Keratinocyte (primary cell): ENCODE data around the gene MRPS23. TPM values are rescaled to one million over a fixed set of nuclear protein-coding genes. Genes with fewer than 3 reads are reported as not detected.

Source experiments
- DNase-seq: peaks from one replicate; pipeline ENCODE4 v3.0.0-alpha.2; 2011; ENCODE audit warnings: low read depth, missing footprints, low spot score
- FAIRE-seq: peaks from 2 replicates; lab custom pipeline; 2011; peaks lifted over from hg19 to GRCh38; lab: Jason Lieb, UNC
- H2AFZ ChIP-seq: 2 replicates; pipeline ENCODE4 v1.6.0; 2012; ENCODE audit warnings: low read length, control low read depth, inconsistent platforms; ENCODE audit not compliant: control insufficient read depth
- H3K27ac ChIP-seq: 2 replicates; pipeline ENCODE4 v1.5.1; 2011; ENCODE audit warnings: low read length; ENCODE audit not compliant: control insufficient read depth, insufficient read depth
- H3K27me3 ChIP-seq: 3 replicates; pipeline ENCODE4 v1.6.0; 2011; ENCODE audit warnings: low read length; ENCODE audit not compliant: control insufficient read depth, insufficient read depth; ENCODE audit errors: extremely low read depth
- H3K36me3 ChIP-seq, 2 experiments: 2 replicates in 1 of 2; 3 replicates in 1 of 2; pipeline ENCODE4 v1.5.1; 2011; ENCODE audit warnings: low read length in 2 of 2, mild to moderate bottlenecking in 1 of 2; ENCODE audit not compliant: control insufficient read depth in 2 of 2, insufficient read depth in 2 of 2; ENCODE audit errors: extremely low read depth in 1 of 2
- H3K4me1 ChIP-seq: 3 replicates; pipeline ENCODE4 v1.5.1; 2011; ENCODE audit warnings: low read length; ENCODE audit not compliant: control insufficient read depth, insufficient read depth; ENCODE audit errors: extremely low read depth
- H3K4me2 ChIP-seq: 3 replicates; pipeline ENCODE4 v1.6.0; 2011; ENCODE audit warnings: low read depth, low read length; ENCODE audit not compliant: control insufficient read depth, insufficient read depth; ENCODE audit errors: extremely low read depth
- H3K4me3 ChIP-seq, 3 experiments: fragments of 200-600 bp in 1 of 3; sonication (generic) in 1 of 3; 2 replicates in 2 of 3; 3 replicates in 1 of 3; pipeline ENCODE4 v1.5.1; 2011 to 2016; ENCODE audit warnings: low read length in 3 of 3, mild to moderate bottlenecking in 3 of 3, control low read depth in 2 of 3, inconsistent platforms in 1 of 3, low read depth in 1 of 3, mixed read lengths in 1 of 3, mixed run types in 1 of 3, moderate library complexity in 1 of 3; ENCODE audit not compliant: control insufficient read depth in 2 of 3, insufficient read depth in 2 of 3; ENCODE audit errors: extremely low read depth in 1 of 3
- H3K79me2 ChIP-seq: 2 replicates; pipeline ENCODE4 v1.6.0; 2012; ENCODE audit warnings: low read length; ENCODE audit not compliant: control insufficient read depth, insufficient read depth
- H3K9ac ChIP-seq: 3 replicates; pipeline ENCODE4 v1.6.0; 2011; ENCODE audit warnings: low read length; ENCODE audit not compliant: control insufficient read depth, insufficient read depth; ENCODE audit errors: extremely low read depth
- H3K9me1 ChIP-seq: 3 replicates; pipeline ENCODE4 v1.6.0; 2011; ENCODE audit warnings: low read length; ENCODE audit not compliant: control insufficient read depth, insufficient read depth; ENCODE audit errors: extremely low read depth
- H3K9me3 ChIP-seq: 2 replicates; pipeline ENCODE4 v1.5.1; 2012; ENCODE audit warnings: low read depth, low read length; ENCODE audit not compliant: control insufficient read depth
- H4K20me1 ChIP-seq: 3 replicates; pipeline ENCODE4 v1.6.0; 2011; ENCODE audit warnings: low read length; ENCODE audit not compliant: control insufficient read depth, insufficient read depth; ENCODE audit errors: extremely low read depth
- CTCF ChIP-seq, 3 experiments: IDR thresholded peaks in 1 of 3; conservative IDR thresholded peaks in 1 of 3; optimal IDR thresholded peaks in 1 of 3; 2 replicates in 2 of 3; 3 replicates in 1 of 3; pipeline versions ENCODE3 to v1.5.1; 2011; ENCODE audit warnings: low read length in 3 of 3, mild to moderate bottlenecking in 3 of 3, moderate library complexity in 2 of 3, control low read depth in 1 of 3, inconsistent platforms in 1 of 3; ENCODE audit not compliant: insufficient read depth in 2 of 3; ENCODE audit errors: extremely low read depth in 1 of 3
- EZH2 ChIP-seq: IDR thresholded peaks from one replicate; pipeline ENCODE4 v1.6.1; 2012; ENCODE audit warnings: inconsistent platforms, mild to moderate bottlenecking, low read length, moderate library complexity
- dilution Hi-C: fragments of 300-500 bp; cut with MboI; formaldehyde crosslinking; loops from one replicate; pipeline ENCODE4 v1.7.0; 2020; ENCODE audit warnings: low sequenced_read_pairs; ENCODE audit not compliant: extremely low pct_ligation_motif_present
- polyA plus RNA-seq, 5 experiments: library from polyadenylated mRNA; depleted of rRNA in 3 of 5; stranded (reverse) in 3 of 5; stranded (forward) in 1 of 5; unstranded in 1 of 5; fragments of >200 nt; gene quantifications; 1 replicate in 1 of 5; 2 replicates in 3 of 5; 3 replicates in 1 of 5; pipeline versions ENCODE4 v1.2.1 to v1.2.3, GENCODE V29; 2011 to 2012; ENCODE audit warnings: missing spikeins in 2 of 5, low read depth in 1 of 5, low replicate concordance in 1 of 5

MRPS23 gene
- polyA plus RNA-seq, 1 donor (not counting 4 experiments of a cell fraction or from before 2014, with no cell fraction given) = 57.3 TPM

GRCh38 chr17:57838857-57839570, 10.8 kb downstream of the MRPS23 start:
- TF ChIP-seq EZH2 (no peak), CTCF (optimal IDR thresholded peaks at IDR 0.05 in 1 of 3, IDR thresholded peaks at IDR 0.05 in 1 of 3, conservative IDR thresholded peaks at IDR 0.05 in 1 of 3; ENCODE audit: extremely low read depth in 1 of 3, insufficient read depth in 2 of 3, low read length in 3 of 3) (no peak)
- peaks cover 6% of the 10 kb centered on the region for H3K4me1 ChIP-seq
- peaks cover 16% of the 10 kb centered on the region for H3K79me2 ChIP-seq
- H3K27ac ChIP-seq = no peak overlapping the region
- H3K9ac ChIP-seq = no peak overlapping the region
- H3K27me3 ChIP-seq = no peaks in the 10 kb centered on the region
- H2AFZ ChIP-seq = no peak overlapping the region
- no peak for FAIRE-seq
- H3K9me3 ChIP-seq = no peaks in the 10 kb centered on the region
- no peaks in the 10 kb centered on the region for H4K20me1 ChIP-seq
- no peak overlapping the region for H3K4me3 ChIP-seq
- H3K9me1 ChIP-seq = peaks cover 2% of the 10 kb centered on the region
- dilution Hi-C loops = no loop called here
- H3K4me2 ChIP-seq = no peak overlapping the region
- DNase-seq = no peak
- H3K36me3 ChIP-seq = peaks cover 16 to 18% of the 10 kb centered on the region in 2 experiments

- Histone ChIP-seq H3K4me3 (no peak overlapping the region), H2AFZ (no peak overlapping the region), H3K9me1 (peaks cover 2% of the 10 kb centered on the region), H3K79me2 (peaks cover 13% of the 10 kb centered on the region), H3K4me2 (no peak overlapping the region), H3K4me1 (peaks cover 8% of the 10 kb centered on the region), H3K27ac (no peak overlapping the region), H3K9ac (no peak overlapping the region), H3K9me3 (no peaks in the 10 kb centered on the region), H3K27me3 (no peaks in the 10 kb centered on the region), H4K20me1 (no peaks in the 10 kb centered on the region), H3K36me3 (peaks cover 16 to 18% of the 10 kb centered on the region in 2 experiments)
- FAIRE-seq (no peak), DNase-seq (no peak)
- dilution Hi-C loops = no loop called here
- no peak for TF ChIP-seq CTCF (optimal IDR thresholded peaks at IDR 0.05 in 1 of 3, IDR thresholded peaks at IDR 0.05 in 1 of 3, conservative IDR thresholded peaks at IDR 0.05 in 1 of 3; ENCODE audit: extremely low read depth in 1 of 3, insufficient read depth in 2 of 3, low read length in 3 of 3)
- TF ChIP-seq EZH2 = no peak
Observed at GRCh38 chr17:57838453-57838852, 11.4 kb downstream of the MRPS23 start.
